MCF 10A (cell line): ENCODE measurements around the gene MAEL. TPM values are rescaled to one million over a fixed set of nuclear protein-coding genes. Genes with fewer than 3 reads are reported as not detected.

ENCODE experiments used
- BruUV-seq: library from RNA; stranded (reverse); fragments of 400-500 nt; replicated peaks from 2 replicates; lab custom pipeline; 2021; lab: Mats Ljungman, UMichigan
- CTCF ChIA-PET: fragments of 300-600 bp; sonication (Branson Sonifier 250); formaldehyde crosslinking; extraction: SDS; loops from one replicate; lab custom pipeline; 2021; ENCODE audit warnings: antibody characterized with exemption, inconsistent platforms; lab: Yijun Ruan, JAX
- POLR2A ChIA-PET: fragments of 300-600, 350-650 bp; sonication (Branson Sonifier 250); formaldehyde crosslinking; extraction: SDS; loops from one replicate; lab custom pipeline; 2020; ENCODE audit warnings: antibody characterized with exemption, inconsistent platforms; lab: Yijun Ruan, JAX
- DNase-seq: peaks from one replicate; pipeline ENCODE4 v3.0.0-alpha.2; 2018; ENCODE audit not compliant: unreplicated experiment
- H3K27ac Mint-ChIP-seq: one replicate; pipeline ENCODE4 v1.8.0; 2022; ENCODE audit warnings: mild to moderate bottlenecking, low read depth, mixed read lengths; ENCODE audit not compliant: unreplicated experiment
- H3K27me3 Mint-ChIP-seq: one replicate; pipeline ENCODE4 v1.8.0; 2022; ENCODE audit warnings: mixed read lengths; ENCODE audit not compliant: insufficient read depth, unreplicated experiment
- H3K36me3 Mint-ChIP-seq: one replicate; pipeline ENCODE4 v1.8.0; 2022; ENCODE audit warnings: mild to moderate bottlenecking, moderate library complexity, mixed read lengths; ENCODE audit not compliant: insufficient read depth, unreplicated experiment
- H3K4me1 Mint-ChIP-seq: one replicate; pipeline ENCODE4 v1.8.0; 2022; ENCODE audit warnings: mixed read lengths; ENCODE audit not compliant: insufficient read depth, unreplicated experiment
- H3K4me3 Mint-ChIP-seq: one replicate; pipeline ENCODE4 v1.8.0; 2022; ENCODE audit warnings: mild to moderate bottlenecking, moderate library complexity, mixed read lengths; ENCODE audit not compliant: unreplicated experiment
- H3K9me3 Mint-ChIP-seq: one replicate; pipeline ENCODE4 v1.8.0; 2022; ENCODE audit warnings: mixed read lengths; ENCODE audit not compliant: unreplicated experiment
- CTCF ChIP-seq: fragments of 200-600 bp; IDR thresholded peaks from one replicate; pipeline ENCODE4 v1.8.0; 2022; ENCODE audit warnings: antibody characterized with exemption, mild to moderate bottlenecking; ENCODE audit not compliant: unreplicated experiment
- intact Hi-C: fragments of 100-400 bp; cut with micrococcal nuclease; formaldehyde crosslinking; loops from 2 replicates; pipeline ENCODE4 v1.14.1; 2022
- total RNA-seq: library from RNA; stranded (reverse); gene quantifications from 2 replicates; pipeline ENCODE4 v1.2.3, GENCODE V29; 2022

Gene MAEL
- total RNA-seq, 1 experiment from 2014 or later = not detected

- no peaks in the 10 kb centered on the region for H3K9me3 Mint-ChIP-seq
- intact Hi-C loops = no loop called here
- H3K4me3 Mint-ChIP-seq = no peak overlapping the region
- no peak for DNase-seq
- no peaks in the 10 kb centered on the region for H3K36me3 Mint-ChIP-seq
- H3K27me3 Mint-ChIP-seq = peaks cover 57% of the 10 kb centered on the region
- no TSS peak for BruUV-seq
- peaks cover 25% of the 10 kb centered on the region for H3K4me1 Mint-ChIP-seq
- CTCF ChIA-PET = interaction anchor here (0.6 to 2.9 kb wide), 9 partner anchors 12 to 1050 kb away, joined by 3 to 29 read pairs (median 5); no protein-coding TSS in a partner anchor
- H3K27ac Mint-ChIP-seq = no peak overlapping the region
- no peak for TF ChIP-seq CTCF
- POLR2A ChIA-PET = interaction anchor here (0.9 kb wide), 1 partner anchor 16 kb away, joined by 3 read pairs; no protein-coding TSS in a partner anchor
These were observed 11.1 kb upstream of the MAEL start for GRCh38 chr1:166977951-166978350.

DNA sequence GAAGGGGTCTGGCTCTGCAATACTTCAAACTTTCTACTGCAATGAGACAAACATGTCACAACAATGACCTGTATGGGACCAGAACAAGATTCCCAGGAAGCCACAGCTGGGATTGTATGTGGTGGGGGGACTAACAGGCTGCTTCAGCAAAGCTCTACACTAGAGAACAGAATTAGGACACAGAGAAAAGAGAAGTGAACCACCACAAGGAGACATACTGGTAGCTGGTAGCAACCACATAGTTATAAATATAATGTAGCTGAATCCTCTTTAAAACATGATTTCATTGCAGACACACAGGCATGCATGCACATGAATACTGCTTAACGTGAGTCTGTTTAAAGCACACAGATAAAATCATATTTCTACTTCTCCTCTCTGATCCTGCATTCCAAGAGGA lies 10.3 kb upstream of the MAEL start:
- CTCF ChIA-PET = interaction anchor here (0.6 to 2.9 kb wide), 8 partner anchors 24 to 413 kb away, joined by 3 to 29 read pairs (median 6); partner anchors contain the start of gene POU2F1
- H3K27me3 Mint-ChIP-seq = peaks cover 48% of the 10 kb centered on the region

DNA sequence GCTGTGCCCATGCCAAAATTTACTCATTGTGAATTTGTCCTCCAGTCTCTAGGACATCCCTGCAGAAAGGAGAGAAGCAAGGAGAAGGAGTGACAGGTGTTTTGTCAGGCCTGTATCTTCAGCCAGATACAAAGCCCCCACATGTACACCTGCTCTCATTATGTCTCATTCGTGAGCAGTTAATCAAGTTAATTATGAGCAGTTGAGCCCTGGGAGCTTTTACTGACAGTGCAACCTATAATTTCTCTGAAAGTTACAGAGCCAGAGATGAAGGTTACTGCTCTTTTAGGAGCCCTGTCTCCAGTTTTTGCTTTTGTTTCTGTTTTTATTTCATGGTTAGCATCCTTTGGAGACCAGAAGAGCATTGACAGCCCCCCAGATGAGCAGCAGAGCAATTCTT lies 8.7 kb upstream of the MAEL start:
- ChIA-PET POLR2A (no interaction called here), CTCF (interaction anchor here (0.7 to 4.8 kb wide), 6 partner anchors 9 to 79 kb away, joined by 3 to 51 read pairs (median 4); no protein-coding TSS in a partner anchor)
- no peak for TF ChIP-seq CTCF
- H3K9me3 Mint-ChIP-seq = no peaks in the 10 kb centered on the region
- H3K27me3 Mint-ChIP-seq = peaks cover 33% of the 10 kb centered on the region
- no TSS peak for BruUV-seq
- no peak overlapping the region for H3K4me3 Mint-ChIP-seq
- H3K4me1 Mint-ChIP-seq = peaks cover 7% of the 10 kb centered on the region
- no peak for DNase-seq
- intact Hi-C loops = no loop called here
- no peak overlapping the region for H3K27ac Mint-ChIP-seq
- no peaks in the 10 kb centered on the region for H3K36me3 Mint-ChIP-seq

More for the DNA sequence above, 10.3 kb upstream of the MAEL start:
- H3K4me3 Mint-ChIP-seq = no peak overlapping the region
- no TSS peak for BruUV-seq
- TF ChIP-seq CTCF = no peak
- POLR2A ChIA-PET = interaction anchor here (0.9 to 1.3 kb wide), 2 partner anchors 15 to 103 kb away, joined by 3 read pairs; partner anchors contain the start of gene TADA1
- intact Hi-C loops = no loop called here
- H3K4me1 Mint-ChIP-seq = peaks cover 20% of the 10 kb centered on the region
- no peaks in the 10 kb centered on the region for H3K36me3 Mint-ChIP-seq
- no peaks in the 10 kb centered on the region for H3K9me3 Mint-ChIP-seq
- no peak for DNase-seq
- H3K27ac Mint-ChIP-seq = no peak overlapping the region

GRCh38 chr1:166980818-166981217 lies 8.3 kb upstream of the MAEL start:
- Mint-ChIP-seq H3K9me3 (no peaks in the 10 kb centered on the region), H3K4me1 (peaks cover 6% of the 10 kb centered on the region), H3K27ac (no peak overlapping the region), H3K27me3 (peaks cover 30% of the 10 kb centered on the region), H3K4me3 (no peak overlapping the region), H3K36me3 (no peaks in the 10 kb centered on the region)
- DNase-seq = peak; percentile 36
- no peak for TF ChIP-seq CTCF
- BruUV-seq = no TSS peak
- CTCF ChIA-PET = interaction anchor here (1.2 to 4.8 kb wide), 4 partner anchors 9 to 78 kb away, joined by 3 to 51 read pairs (median 6); no protein-coding TSS in a partner anchor
- POLR2A ChIA-PET = no interaction called here
- intact Hi-C loops = no loop called here
